ENCODE measurements around the gene SLC4A7.
"Not testable (repeated sequence)": the region's sequence is repeated elsewhere in the genome, so short reads cannot be mapped to it uniquely, and the experiment has no call there.

The SLC4A7 gene

GRCh38 chr3:27425896-27426565 lies 58.2 kb downstream of the SLC4A7 start:
- POLR2A ChIA-PET = no interaction called here
- CTCF ChIA-PET = interaction anchor here (0.7 to 1.5 kb wide), 2 partner anchors 18 to 20 kb away, joined by 3 to 4 read pairs; no protein-coding TSS in a partner anchor
- TF ChIP-seq CTCF (IDR thresholded peaks at IDR 0.05; ENCODE audit: control extremely low read depth, extremely low read depth, low read depth, missing control alignments) = no peak
- no peak for DNase-seq (ENCODE audit: extremely low spot score)

GRCh38 chr3:27424812-27425521 lies 59.2 kb downstream of the SLC4A7 start:
- POLR2A ChIA-PET; DNase-seq (ENCODE audit: extremely low spot score): not testable (repeated sequence)
- CTCF ChIA-PET = interaction anchor here (1.5 kb wide), 2 partner anchors 16 to 76 kb away, joined by 3 to 4 read pairs; no protein-coding TSS in a partner anchor

- TF ChIP-seq CTCF (IDR thresholded peaks at IDR 0.05; ENCODE audit: control extremely low read depth, extremely low read depth, low read depth, missing control alignments) = no peak
- no peak for DNase-seq (ENCODE audit: extremely low spot score)
- CTCF ChIA-PET = interaction anchor here (0.8 to 1.3 kb wide), 2 partner anchors 17 to 44 kb away, joined by 3 read pairs; no protein-coding TSS in a partner anchor
- POLR2A ChIA-PET = no interaction called here
These were observed 60.7 kb downstream of the SLC4A7 start for GRCh38 chr3:27423463-27423862.

- POLR2A ChIA-PET = no interaction called here
These were observed 61.6 kb downstream of the SLC4A7 start for GRCh38 chr3:27422617-27423016.

GRCh38 chr3:27415202-27415601 lies 69.0 kb downstream of the SLC4A7 start:
- ChIA-PET POLR2A (no interaction called here), CTCF (interaction anchor here (0.9 to 1.3 kb wide), 2 partner anchors 17 to 44 kb away, joined by 3 to 4 read pairs; no protein-coding TSS in a partner anchor)
- TF ChIP-seq CTCF (IDR thresholded peaks at IDR 0.05; ENCODE audit: control extremely low read depth, extremely low read depth, low read depth, missing control alignments) = no peak
- no peak for DNase-seq (ENCODE audit: extremely low spot score)

More at GRCh38 chr3:27422617-27423016, 61.6 kb downstream of the SLC4A7 start:
- CTCF ChIA-PET = interaction anchor here (1.5 kb wide), 1 partner anchor 10 kb away, joined by 4 read pairs; no protein-coding TSS in a partner anchor
- no peak for TF ChIP-seq CTCF (IDR thresholded peaks at IDR 0.05; ENCODE audit: control extremely low read depth, extremely low read depth, low read depth, missing control alignments)
- DNase-seq (ENCODE audit: extremely low spot score) = no peak

- CTCF ChIA-PET = interaction anchor here (5.5 kb wide), 1 partner anchor 9 kb away, joined by 23 read pairs; no protein-coding TSS in a partner anchor
- no peak for TF ChIP-seq CTCF (IDR thresholded peaks at IDR 0.05; ENCODE audit: control extremely low read depth, extremely low read depth, low read depth, missing control alignments)
- POLR2A ChIA-PET = no interaction called here
- DNase-seq (ENCODE audit: extremely low spot score) = peak; percentile 45
These were observed 91.1 kb downstream of the SLC4A7 start for GRCh38 chr3:27392950-27393679.

- POLR2A ChIA-PET; DNase-seq (ENCODE audit: extremely low spot score): not testable (repeated sequence)
- CTCF ChIA-PET = interaction anchor here (2.0 to 5.5 kb wide), 2 partner anchors 10 to 14 kb away, joined by 6 to 23 read pairs; no protein-coding TSS in a partner anchor
These were observed 91.8 kb downstream of the SLC4A7 start for GRCh38 chr3:27392414-27392813.

Data from GM10248 (cell line).